Upper lobe of left lung (tissue), 6 donors: Measurements from ENCODE around the gene ARHGAP31. TPM values are rescaled to one million over a fixed set of nuclear protein-coding genes. Genes with fewer than 3 reads are reported as not detected.
A peak's percentile ranks its signal among the peaks of the same experiment; 100 is the strongest.

Experiments
- ATAC-seq, 2 donors: fragments of 200-7000 bp; cut with Tn5 transposase; one replicate each; pipeline ENCODE4 v1.9.1; 2022; ENCODE audit warnings: mild to moderate bottlenecking in 2 of 2, moderate library complexity in 2 of 2; ENCODE audit not compliant: low FRiP score in 2 of 2
- DNase-seq, 2 donors: peaks; one replicate each; pipeline ENCODE4 v3.0.0-alpha.2; 2019 to 2020
- H3K27ac ChIP-seq, 4 donors: fragments of 200-600 bp; sonication (generic); one replicate each; pipeline ENCODE4 v1.5.1; 2016 to 2019
- H3K27me3 ChIP-seq, 4 donors: fragments of 200-600 bp; sonication (generic); one replicate each; pipeline ENCODE4 v1.5.1; 2017 to 2019
- H3K36me3 ChIP-seq, 4 donors: fragments of 200-600 bp; sonication (generic); one replicate each; pipeline ENCODE4 v1.5.1; 2016 to 2019
- H3K4me1 ChIP-seq, 4 donors: fragments of 200-600 bp; sonication (generic); one replicate each; pipeline ENCODE4 v1.5.1; 2018 to 2019
- H3K4me3 ChIP-seq, 4 donors: fragments of 200-600 bp; sonication (generic); one replicate each; pipeline ENCODE4 v1.5.1; 2017 to 2019; ENCODE audit warnings: mild to moderate bottlenecking in 2 of 4, moderate library complexity in 1 of 4
- H3K9me3 ChIP-seq, 4 donors: fragments of 200-600 bp; sonication (generic); one replicate each; pipeline ENCODE4 v1.5.1; 2018 to 2019
- CTCF ChIP-seq, 6 experiments: fragments of 450-650 bp in 4 of 6; fragments of 200-600 bp in 2 of 6; sonication (generic) in 2 of 6; IDR thresholded peaks; one replicate each; pipeline ENCODE4 v1.5.1; 2016 to 2019; ENCODE audit warnings: antibody characterized with exemption in 6 of 6
- EP300 ChIP-seq, 4 donors: sonication (generic); formaldehyde crosslinking; IDR thresholded peaks; one replicate each; pipeline ENCODE4 v1.5.1; 2017; ENCODE audit warnings: antibody characterized with exemption in 4 of 4, control low read depth in 2 of 4
- POLR2A ChIP-seq, 4 donors: fragments of 450-650 bp; IDR thresholded peaks; one replicate each; pipeline ENCODE4 v1.5.1; 2016 to 2017; ENCODE audit warnings: antibody characterized with exemption in 4 of 4, mild to moderate bottlenecking in 2 of 4
- POLR2AphosphoS5 ChIP-seq, 2 donors: sonication (generic); formaldehyde crosslinking; IDR thresholded peaks; one replicate each; pipeline ENCODE4 v1.5.1; 2017; ENCODE audit warnings: antibody characterized with exemption in 2 of 2
- WGBS, 2 donors: methylation state at CpG; one replicate each; pipeline ENCODE4 v1.1.5; 2017 to 2018; 5-methylcytosine and 5-hydroxymethylcytosine counted together
- small RNA-seq, 4 donors: library from RNA; depleted of rRNA; stranded (forward); fragments of <200 nt; gene quantifications; one replicate each; pipeline ENCODE3, GENCODE V24; 2016
- total RNA-seq, 6 donors: library from RNA; depleted of rRNA in 4 of 6; stranded (reverse); fragments of >200 nt in 4 of 6; gene quantifications; one replicate each; pipeline versions ENCODE4 v1.1.0 to v1.2.1, GENCODE V29; 2016 to 2021
- donor health status: DM: no; HTN: no; CAD: no; lungs with moderate emphysema.
- donor health status: DM: no; HTN: yes; CAD: no; lungs with severe emphysema.

Gene ARHGAP31
- total RNA-seq, 6 donors from 2014 or later: 47.1 to 91.0 (median 66.2) TPM

- ATAC-seq: peak; percentile 98 to 99
- DNase-seq: peak; percentile 100
- Histone ChIP-seq H3K27me3 (no peaks in the 10 kb centered on the region), H3K36me3 (peaks cover 1 to 36% (median 9%) of the 10 kb centered on the region in 4 donors), H3K27ac (peak within 1 kb of the TSS; percentile 88 to 94 (median 92)), H3K9me3 (no peaks in the 10 kb centered on the region), H3K4me1 (peaks cover 27 to 46% (median 34%) of the 10 kb centered on the region in 4 donors), H3K4me3 (peak within 1 kb of the TSS; percentile 80 to 94 (median 88))
- peak in 3 of 4 donors; percentile 87 to 95 (median 90) for TF ChIP-seq POLR2A (IDR thresholded peaks at IDR 0.05)
- peak in 5 of 6 experiments; percentile 5 to 71 (median 56) for TF ChIP-seq CTCF (IDR thresholded peaks at IDR 0.05)
- TF ChIP-seq POLR2AphosphoS5 (IDR thresholded peaks at IDR 0.05): peak; percentile 98 to 99
- TF ChIP-seq EP300 (IDR thresholded peaks at IDR 0.05): peak in 1 of 4 donors; percentile 83
- WGBS, 2 donors: 5% methylated on average over 37 to 50 of the region's 51 CpGs
Observed at GRCh38 chr3:119463171-119464169, 169.3 kb downstream of the ARHGAP31 start, which contains the start of gene TMEM39A. Gene TMEM39A, minus strand, starts transcription at chr3:119463615. Its CDS starts 1,541 bp downstream, at chr3:119462074.

GRCh38 chr3:119468041-119468440 lies 173.9 kb downstream of the ARHGAP31 start:
- ATAC-seq (no peak), DNase-seq (no peak)
- H3K4me3 ChIP-seq: peak overlapping the region in 1 of 4 donors; percentile 95
- no peaks in the 10 kb centered on the region for H3K27me3 ChIP-seq
- no peak for TF ChIP-seq POLR2A (IDR thresholded peaks at IDR 0.05)
- TF ChIP-seq EP300 (IDR thresholded peaks at IDR 0.05): no peak
- peak overlapping the region; percentile 79 to 86 (median 84) for H3K27ac ChIP-seq
- WGBS, 2 donors: 88 to 94% methylated on average over 2 of the region's 2 CpGs
- peaks cover 9 to 36% (median 20%) of the 10 kb centered on the region in 4 donors for H3K4me1 ChIP-seq
- H3K9me3 ChIP-seq: no peaks in the 10 kb centered on the region
- peaks cover 4 to 17% (median 14%) of the 10 kb centered on the region in 4 donors for H3K36me3 ChIP-seq

GRCh38 chr3:119469418-119470189 lies 175.4 kb downstream of the ARHGAP31 start:
- TF ChIP-seq CTCF (IDR thresholded peaks at IDR 0.05) (no peak), POLR2A (IDR thresholded peaks at IDR 0.05) (no peak), POLR2AphosphoS5 (IDR thresholded peaks at IDR 0.05) (no peak)

More at GRCh38 chr3:119469418-119470189, 175.4 kb downstream of the ARHGAP31 start:
- WGBS, 2 donors: 12 to 20% methylated on average over 11 to 16 of the region's 16 CpGs
- Histone ChIP-seq H3K27ac (peak overlapping the region; percentile 79 to 86 (median 84)), H3K36me3 (peaks cover 4 to 29% (median 14%) of the 10 kb centered on the region in 4 donors), H3K4me1 (peaks cover 9 to 27% (median 15%) of the 10 kb centered on the region in 4 donors), H3K9me3 (no peaks in the 10 kb centered on the region), H3K4me3 (peak overlapping the region; percentile 93 to 98 (median 94)), H3K27me3 (no peaks in the 10 kb centered on the region)
- ATAC-seq (no peak), DNase-seq (no peak)

Small RNAs within 50 kb of the gene (small RNA-seq; reads per million reads assigned to genes)
- 0 reads per million in 4 donors for gene RNU6-1127P

Other genes starting within 250 kb of the ARHGAP31 start
- gene TEX55, start 148.2 kb upstream of the ARHGAP31 start, total RNA-seq: not detected
- under 1 TPM in 1 of 6 donors, not detected in 5; 0.57 TPM for gene UPK1B, start 120.8 kb upstream of the ARHGAP31 start, total RNA-seq
- 10 to 100 TPM in 5 of 6 donors, 1 to 10 TPM in 1; 7.3 to 24.3 (median 16.6) TPM for gene B4GALT4, start 53.5 kb upstream of the ARHGAP31 start, total RNA-seq
- gene TMEM39A, start 169.2 kb downstream of the ARHGAP31 start, total RNA-seq: 10 to 100 TPM; 15.9 to 52.6 (median 46.1) TPM
- 10 to 100 TPM in 5 of 6 donors, 1 to 10 TPM in 1; 8.4 to 19.8 (median 15.4) TPM for gene POGLUT1, start 174.6 kb downstream of the ARHGAP31 start, total RNA-seq
- 100 to 1,000 TPM in 1 of 6 donors, 10 to 100 TPM in 5; 33.6 to 105 (median 52.8) TPM for gene TIMMDC1, start 204.2 kb downstream of the ARHGAP31 start, total RNA-seq